D721Med (cell line): Measurements from ENCODE around the gene MARCHF2.
"Not testable (repeated sequence)": the region's sequence is repeated elsewhere in the genome, so short reads cannot be mapped to it uniquely, and the experiment has no call there.

Experiments used
- DNase-seq: peaks from one replicate; pipeline ENCODE4 v3.0.0; 2011; ENCODE audit warnings: low spot score; ENCODE audit not compliant: insufficient read length
- FAIRE-seq: peaks from 2 replicates; lab custom pipeline; 2011; peaks lifted over from hg19 to GRCh38; lab: Jason Lieb, UNC
- CTCF ChIP-seq: IDR thresholded peaks from 2 replicates; pipeline ENCODE4 v1.5.1; 2012; ENCODE audit warnings: mild to moderate bottlenecking, control low read depth; ENCODE audit not compliant: insufficient read depth; ENCODE audit errors: missing control alignments

Gene MARCHF2

DNA sequence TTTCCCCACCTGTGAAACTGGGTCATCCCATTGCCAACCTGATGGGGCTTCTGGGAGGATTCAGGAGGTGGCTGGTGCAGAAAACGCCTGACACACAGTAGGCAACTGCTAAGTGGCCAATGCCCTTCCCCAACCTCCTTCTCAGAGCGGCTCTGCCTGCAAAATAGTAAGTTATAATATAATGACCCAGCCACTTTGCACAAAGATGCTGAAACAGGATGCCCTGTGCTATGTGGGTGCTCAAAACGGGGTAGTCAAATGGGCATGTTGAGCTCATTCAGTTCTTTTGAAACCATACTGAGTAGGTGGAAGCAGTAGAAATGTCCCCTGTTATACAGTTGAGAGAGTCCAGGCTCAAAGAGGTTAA is 507 bp downstream of the MARCHF2 start:
- no peak for DNase-seq

GRCh38 chr19:8416796-8417195 is 3.7 kb downstream of the MARCHF2 start:
- no peak for FAIRE-seq
- no peak for DNase-seq
- no peak for TF ChIP-seq CTCF

More for the DNA sequence above, 507 bp downstream of the MARCHF2 start:
- no peak for FAIRE-seq
- TF ChIP-seq CTCF, result no peak

GRCh38 chr19:8421484-8422461 is 8.7 kb downstream of the MARCHF2 start:
- DNase-seq, result no peak
- no peak for FAIRE-seq
- TF ChIP-seq CTCF, result no peak

GRCh38 chr19:8423817-8424223 is 10.7 kb downstream of the MARCHF2 start:
- no peak for TF ChIP-seq CTCF
- DNase-seq (no peak), FAIRE-seq (no peak)

DNA sequence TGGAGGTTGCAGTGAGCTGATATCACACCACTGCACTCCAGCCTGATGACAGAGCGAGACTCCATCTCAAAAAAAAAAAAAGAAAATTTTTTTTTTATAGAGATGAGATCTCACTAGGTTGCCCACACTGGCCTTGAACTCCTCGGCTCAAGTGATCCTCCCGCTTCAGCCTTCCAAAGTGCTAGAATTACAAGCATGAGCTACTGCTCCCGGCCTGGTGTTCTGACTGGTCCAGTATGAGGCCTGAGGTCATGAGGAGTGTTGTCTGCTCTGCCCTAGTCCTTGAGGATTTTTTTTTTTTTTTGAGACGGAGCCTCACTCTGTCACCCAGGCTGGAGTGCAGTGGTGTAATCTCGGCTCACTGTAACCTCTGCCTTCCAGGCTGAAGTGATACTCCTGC is 12.2 kb downstream of the MARCHF2 start:
- DNase-seq, FAIRE-seq: not testable (repeated sequence)

- no peak for TF ChIP-seq CTCF
- FAIRE-seq (no peak), DNase-seq (no peak)
Measured at GRCh38 chr19:8426283-8426682, 13.2 kb downstream of the MARCHF2 start.

DNA sequence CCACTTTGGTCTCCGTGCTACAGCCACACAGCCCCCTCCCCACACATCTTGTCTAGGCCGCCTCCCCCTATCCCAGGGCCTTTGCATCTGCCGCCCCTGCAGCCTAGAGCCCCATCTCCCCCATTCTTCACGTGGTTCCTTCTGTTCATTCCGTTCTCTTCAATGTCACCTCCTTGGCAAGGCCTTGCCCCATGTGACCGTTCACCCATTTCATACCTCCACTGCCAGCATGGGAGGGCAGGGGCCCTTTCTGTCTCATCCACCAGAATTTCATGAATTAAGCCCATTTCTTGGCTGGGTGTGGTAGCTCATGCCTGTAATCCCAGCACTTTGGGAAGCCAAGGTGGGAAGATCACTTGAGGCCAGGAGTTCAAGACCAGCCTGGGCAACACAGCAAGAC is 15.9 kb downstream of the MARCHF2 start:
- DNase-seq (no peak), FAIRE-seq (no peak)

More for the DNA sequence above, 15.9 kb downstream of the MARCHF2 start:
- no peak for TF ChIP-seq CTCF
